ENCODE measurements around the gene PLPPR4. TPM values are rescaled to one million over a fixed set of nuclear protein-coding genes. Genes with fewer than 3 reads are reported as not detected.

The PLPPR4 gene
- total and polyA plus RNA-seq, 10 donors, result 0.06 to 1.6 (median 0.39) TPM

DNA sequence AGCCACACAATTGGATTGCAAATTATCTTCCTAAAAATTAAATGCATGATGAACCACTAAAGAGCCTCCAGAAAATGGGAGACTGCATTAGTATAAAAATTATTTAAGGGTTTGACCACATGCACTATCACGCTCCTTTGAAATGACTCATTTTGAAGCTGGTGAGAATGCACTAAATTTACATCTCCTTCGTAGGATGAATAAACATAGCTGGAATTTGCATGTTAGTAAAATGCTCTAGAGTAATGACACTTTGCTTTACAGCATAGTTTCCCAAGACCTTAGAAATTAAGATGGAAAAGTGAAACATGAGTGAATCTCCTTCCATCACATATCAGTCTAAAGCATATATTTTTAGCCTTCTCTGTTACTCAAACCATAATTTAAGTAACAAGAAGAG lies 2.4 kb downstream of the PLPPR4 start:
- intact Hi-C loops (cut with DNase I; ENCODE audit: low total_unique reads), result no loop called here
- no peak for DNase-seq
- peaks cover 0 to 49% (median 17%) of the 10 kb centered on the region in 7 donors for H3K27me3 ChIP-seq (replicated peaks in 1 of 7)
- no peaks in the 10 kb centered on the region for H3K36me3 ChIP-seq
- TF ChIP-seq POLR2A (IDR thresholded peaks at IDR 0.05), result no peak
- TF ChIP-seq POLR2AphosphoS5 (IDR thresholded peaks at IDR 0.05), result no peak
- TF ChIP-seq, protein P1, sequence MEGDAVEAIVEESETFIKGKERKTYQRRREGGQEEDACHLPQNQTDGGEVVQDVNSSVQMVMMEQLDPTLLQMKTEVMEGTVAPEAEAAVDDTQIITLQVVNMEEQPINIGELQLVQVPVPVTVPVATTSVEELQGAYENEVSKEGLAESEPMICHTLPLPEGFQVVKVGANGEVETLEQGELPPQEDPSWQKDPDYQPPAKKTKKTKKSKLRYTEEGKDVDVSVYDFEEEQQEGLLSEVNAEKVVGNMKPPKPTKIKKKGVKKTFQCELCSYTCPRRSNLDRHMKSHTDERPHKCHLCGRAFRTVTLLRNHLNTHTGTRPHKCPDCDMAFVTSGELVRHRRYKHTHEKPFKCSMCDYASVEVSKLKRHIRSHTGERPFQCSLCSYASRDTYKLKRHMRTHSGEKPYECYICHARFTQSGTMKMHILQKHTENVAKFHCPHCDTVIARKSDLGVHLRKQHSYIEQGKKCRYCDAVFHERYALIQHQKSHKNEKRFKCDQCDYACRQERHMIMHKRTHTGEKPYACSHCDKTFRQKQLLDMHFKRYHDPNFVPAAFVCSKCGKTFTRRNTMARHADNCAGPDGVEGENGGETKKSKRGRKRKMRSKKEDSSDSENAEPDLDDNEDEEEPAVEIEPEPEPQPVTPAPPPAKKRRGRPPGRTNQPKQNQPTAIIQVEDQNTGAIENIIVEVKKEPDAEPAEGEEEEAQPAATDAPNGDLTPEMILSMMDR (IDR thresholded peaks at IDR 0.05 in 8 of 11, conservative IDR thresholded peaks at IDR 0.05 in 3 of 11), result no peak
- no peak overlapping the region for H3K4me3 ChIP-seq
- peaks cover 0 to 4% (median 0%) of the 10 kb centered on the region in 8 donors for H3K9me3 ChIP-seq
- H3K4me1 ChIP-seq, result peaks cover 0 to 12% (median 4%) of the 10 kb centered on the region in 6 donors
- WGBS, 5 donors, result 75 to 83% (median 82%) methylated on average over 2 of the region's 2 CpGs
- H3K27ac ChIP-seq, result no peak overlapping the region

DNA sequence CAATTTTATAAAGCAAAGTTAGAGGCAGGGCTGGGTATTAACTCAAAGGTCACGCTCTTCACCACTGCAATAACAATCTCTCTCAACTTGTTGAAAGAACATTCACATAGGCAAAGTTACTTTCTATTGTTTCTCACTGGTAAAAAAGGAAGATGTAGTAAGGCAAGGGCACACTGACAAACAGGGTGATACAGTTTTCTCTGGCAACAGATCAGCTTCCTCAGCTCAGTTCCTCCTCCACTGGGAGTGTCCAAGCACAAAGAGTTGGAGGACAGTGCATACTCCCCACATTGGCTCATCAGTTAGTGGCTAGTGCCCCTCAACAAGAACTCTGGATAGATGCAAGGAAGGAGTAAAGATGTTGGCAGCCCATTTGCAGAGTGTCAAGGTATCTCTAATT lies 3.7 kb downstream of the PLPPR4 start:
- no peak overlapping the region for H3K27ac ChIP-seq
- H3K4me1 ChIP-seq, result peaks cover 0 to 12% (median 4%) of the 10 kb centered on the region in 6 donors
- peaks cover 0 to 40% (median 17%) of the 10 kb centered on the region in 7 donors for H3K27me3 ChIP-seq (replicated peaks in 1 of 7)
- WGBS, 5 donors, result 77 to 93% (median 85%) methylated on average over 1 of the region's 1 CpG
- TF ChIP-seq POLR2A (IDR thresholded peaks at IDR 0.05), result no peak
- TF ChIP-seq, protein P1 (IDR thresholded peaks at IDR 0.05 in 8 of 11, conservative IDR thresholded peaks at IDR 0.05 in 3 of 11), result no peak
- TF ChIP-seq POLR2AphosphoS5 (IDR thresholded peaks at IDR 0.05), result no peak
- peaks cover 0 to 6% (median 0%) of the 10 kb centered on the region in 8 donors for H3K9me3 ChIP-seq
- no peaks in the 10 kb centered on the region for H3K36me3 ChIP-seq
- intact Hi-C loops (cut with DNase I; ENCODE audit: low total_unique reads), result no loop called here
- H3K4me3 ChIP-seq, result no peak overlapping the region
- no peak for DNase-seq

- TF ChIP-seq POLR2AphosphoS5 (IDR thresholded peaks at IDR 0.05) (no peak), POLR2A (IDR thresholded peaks at IDR 0.05) (no peak)
- TF ChIP-seq, protein P1 (IDR thresholded peaks at IDR 0.05 in 8 of 11, conservative IDR thresholded peaks at IDR 0.05 in 3 of 11), result no peak
- H3K4me1 ChIP-seq, result peaks cover 0 to 6% (median 2%) of the 10 kb centered on the region in 6 donors
- H3K27me3 ChIP-seq (replicated peaks in 1 of 7), result peaks cover 0 to 27% (median 6%) of the 10 kb centered on the region in 7 donors
- no peak overlapping the region for H3K27ac ChIP-seq
- H3K9me3 ChIP-seq, result peaks cover 0 to 17% (median 3%) of the 10 kb centered on the region in 8 donors
- no peaks in the 10 kb centered on the region for H3K36me3 ChIP-seq
- H3K4me3 ChIP-seq, result no peak overlapping the region
- DNase-seq, result no peak
- intact Hi-C loops (cut with DNase I; ENCODE audit: low total_unique reads), result no loop called here
These were observed 5.0 kb downstream of the PLPPR4 start for GRCh38 chr1:99269321-99269720.

- WGBS, 5 donors, result 73 to 89% (median 85%) methylated on average over 1 of the region's 1 CpG
- peaks cover 0 to 14% (median 0%) of the 10 kb centered on the region in 7 donors for H3K27me3 ChIP-seq (replicated peaks in 1 of 7)
- no peaks in the 10 kb centered on the region for H3K36me3 ChIP-seq
- peaks cover 0 to 24% (median 3%) of the 10 kb centered on the region in 8 donors for H3K9me3 ChIP-seq
- DNase-seq, result no peak
- no peaks in the 10 kb centered on the region for H3K4me1 ChIP-seq
- H3K4me3 ChIP-seq, result no peak overlapping the region
- H3K27ac ChIP-seq, result no peak overlapping the region
- intact Hi-C loops (cut with DNase I; ENCODE audit: low total_unique reads), result no loop called here
- TF ChIP-seq POLR2A (IDR thresholded peaks at IDR 0.05) (no peak), POLR2AphosphoS5 (IDR thresholded peaks at IDR 0.05) (no peak)
- TF ChIP-seq, protein P1 (IDR thresholded peaks at IDR 0.05 in 8 of 11, conservative IDR thresholded peaks at IDR 0.05 in 3 of 11), result no peak
These were observed 6.4 kb downstream of the PLPPR4 start for GRCh38 chr1:99270646-99271045.
